Muscle of arm (tissue), 12 donors: ENCODE results near the gene NME4. TPM values are rescaled to one million over a fixed set of nuclear protein-coding genes. Genes with fewer than 3 reads are reported as not detected.
"Not testable (repeated sequence)": the region's sequence is repeated elsewhere in the genome, so short reads cannot be mapped to it uniquely, and the experiment has no call there.

Experiments
- DNase-seq: peaks from one replicate; pipeline ENCODE4 v3.0.0-alpha.2; 2013
- polyA plus RNA-seq, 12 donors: library from polyadenylated mRNA; unstranded; fragments of 120-200 nt; gene quantifications; one replicate each; pipeline ENCODE4 v1.2.1, GENCODE V29; 2013; ENCODE audit not compliant: insufficient read length in 12 of 12

The NME4 gene
- polyA plus RNA-seq, 12 donors, result 50.6 to 158 (median 70.1) TPM; not detected in 1

DNA sequence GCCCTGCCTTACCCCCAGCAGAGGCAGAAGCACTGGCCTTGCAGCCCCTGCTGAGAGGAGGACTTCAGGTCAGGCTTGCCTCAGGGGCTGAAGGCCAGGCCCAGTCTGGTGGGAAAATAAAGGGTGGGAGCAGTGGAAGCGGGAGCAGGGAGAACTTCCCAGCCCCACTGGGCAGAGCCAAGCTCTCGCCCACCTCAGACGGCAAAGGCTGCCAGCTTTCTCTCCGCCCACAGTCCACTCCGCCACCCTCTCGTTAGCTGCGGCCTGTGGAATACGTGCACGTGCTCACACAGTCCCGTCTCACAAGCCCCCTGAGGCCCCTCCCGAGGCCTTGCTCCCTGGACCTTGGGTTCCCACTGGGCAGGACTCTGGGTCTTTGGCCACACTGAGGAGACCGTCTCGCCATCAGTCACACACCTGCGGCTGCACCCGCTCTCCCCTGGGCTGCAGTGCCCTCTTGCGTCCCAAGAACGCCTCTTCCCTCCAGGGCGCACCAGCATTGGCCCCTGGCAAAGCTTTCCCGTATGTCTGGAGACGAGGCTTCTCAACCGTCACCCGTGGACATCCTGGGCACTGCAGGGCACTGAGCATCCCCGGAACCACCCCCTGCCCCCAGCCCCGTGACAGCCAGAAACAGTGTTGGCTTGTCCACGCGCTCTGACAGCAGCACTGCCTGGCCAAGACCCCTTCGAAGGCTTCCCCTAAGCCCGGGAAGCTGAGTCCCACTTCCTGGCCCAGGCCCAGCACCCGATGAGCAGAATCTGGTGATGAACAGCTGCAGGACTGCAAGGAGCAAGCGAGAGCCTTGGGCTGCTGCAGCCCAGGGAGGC is 34.9 kb upstream of the NME4 start:
- no peak for DNase-seq

GRCh38 chr16:362702-362999 is 34.3 kb upstream of the NME4 start:
- DNase-seq, result not testable (repeated sequence)

DNA sequence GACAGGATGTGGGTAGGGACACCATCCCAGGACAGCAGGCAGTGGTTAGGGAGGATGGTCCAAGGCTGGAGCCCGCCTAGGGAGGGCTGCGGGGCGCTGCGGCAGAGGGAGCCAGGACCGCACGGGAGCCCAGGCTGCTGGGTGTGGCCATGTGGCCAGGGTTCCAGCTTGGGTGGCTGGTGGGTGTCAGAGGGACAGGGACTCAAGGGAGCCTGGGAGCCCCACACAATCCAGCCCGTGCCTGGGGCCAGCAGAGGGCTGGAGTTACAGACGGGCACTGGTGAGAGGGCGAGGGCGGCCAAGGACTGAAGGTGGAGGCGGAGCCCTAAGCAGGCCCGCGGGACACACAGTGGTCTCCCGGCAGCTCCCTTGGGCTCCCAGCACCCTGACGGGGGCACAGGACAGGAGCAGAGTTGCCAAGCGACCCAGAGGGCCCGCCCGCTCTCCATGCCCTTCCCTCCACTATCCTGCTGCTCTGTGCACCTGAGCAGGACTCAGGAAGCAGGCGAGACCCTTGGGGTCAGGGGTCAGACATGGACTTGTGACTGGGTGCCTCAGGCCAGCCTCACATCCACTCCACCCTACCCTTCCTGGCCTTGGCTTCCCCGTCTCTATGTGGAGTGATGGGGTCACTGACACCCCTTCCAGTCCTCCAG is 33.8 kb upstream of the NME4 start:
- DNase-seq, result no peak

GRCh38 chr16:363766-364490 is 33.1 kb upstream of the NME4 start:
- no peak for DNase-seq

GRCh38 chr16:364595-365491 is 32.2 kb upstream of the NME4 start:
- no peak for DNase-seq

- no peak for DNase-seq
Observed at GRCh38 chr16:366476-366875, 30.5 kb upstream of the NME4 start.

DNA sequence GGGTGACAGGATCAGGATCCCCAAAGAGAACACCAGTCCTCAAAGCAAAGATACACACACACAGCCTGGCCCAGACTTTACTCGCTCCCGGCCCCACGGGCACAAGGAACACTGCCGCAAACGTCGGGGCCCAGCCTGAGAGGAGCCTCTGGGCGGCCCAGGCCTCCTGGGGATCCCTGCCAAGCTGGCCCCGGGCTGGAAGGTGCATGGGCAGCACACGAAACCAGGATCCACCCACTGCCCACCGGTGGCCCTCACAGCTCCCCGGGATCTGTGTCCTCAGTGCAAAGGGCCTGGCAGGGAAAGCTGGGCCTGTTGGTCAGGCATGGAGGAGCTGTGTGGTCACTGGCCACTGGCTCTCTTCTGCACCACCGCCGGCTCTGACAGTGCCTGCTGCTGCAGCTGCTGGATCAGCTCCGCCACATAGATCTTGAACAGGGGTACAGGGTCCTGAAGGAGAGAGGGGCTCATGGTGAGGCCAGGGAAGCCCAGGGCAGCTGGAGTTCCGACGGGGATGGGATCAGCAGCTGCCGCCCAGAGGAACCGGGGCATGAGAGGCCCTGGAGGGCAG is 29.6 kb upstream of the NME4 start:
- no peak for DNase-seq

GRCh38 chr16:368388-369158 is 28.4 kb upstream of the NME4 start:
- no peak for DNase-seq

GRCh38 chr16:369275-369865 is 27.6 kb upstream of the NME4 start:
- no peak for DNase-seq

DNA sequence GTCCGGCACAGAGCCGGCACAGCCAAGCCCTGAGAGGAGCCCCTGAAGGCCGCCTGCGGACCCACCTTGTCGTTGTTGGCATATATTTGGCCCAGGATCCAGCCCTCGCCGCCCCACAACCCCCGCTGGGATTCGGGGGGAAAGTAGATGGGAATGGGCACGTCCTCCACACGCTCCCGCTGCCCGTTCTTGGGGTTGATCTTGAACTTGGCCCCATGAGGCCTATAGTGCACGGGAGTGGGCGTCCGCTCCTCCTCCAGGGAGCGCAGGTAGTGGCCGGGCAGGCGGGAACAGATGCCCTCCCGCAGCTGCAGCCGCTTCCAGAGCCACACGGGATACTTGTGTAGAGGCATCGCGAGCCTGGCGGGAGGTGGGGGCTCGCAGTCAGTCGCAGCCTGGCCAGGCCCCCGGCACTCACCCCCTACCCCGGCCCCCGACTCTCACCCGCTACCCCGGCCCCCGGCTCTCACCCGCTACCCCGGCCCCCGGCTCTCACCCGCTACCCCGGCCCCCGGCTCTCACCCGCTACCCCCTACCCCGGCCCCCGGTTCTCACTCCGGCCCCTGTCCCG is 27.0 kb upstream of the NME4 start:
- no peak for DNase-seq

DNA sequence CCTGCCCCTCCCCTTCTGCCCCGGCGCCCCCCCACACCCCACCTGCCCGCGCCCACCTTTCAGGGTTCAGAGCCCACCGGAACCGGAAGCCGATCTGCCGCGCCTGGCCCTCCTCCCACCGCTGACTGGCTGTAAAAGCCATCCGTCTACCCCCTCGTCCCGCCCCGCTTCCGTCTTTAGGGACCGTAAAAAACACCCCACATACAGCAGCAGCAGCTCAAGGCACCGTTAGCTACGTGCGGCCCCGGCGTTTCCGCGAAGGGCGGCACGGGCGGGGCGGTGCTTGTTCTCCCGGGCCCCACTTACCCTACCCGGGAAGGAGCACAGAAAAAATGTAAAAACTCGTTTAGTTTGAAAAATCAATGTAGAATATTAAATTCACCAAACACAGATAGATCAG is 26.6 kb upstream of the NME4 start, which contains the start of gene MRPL28:
MRPL28 (minus strand) TSS at position 96 of the 400 bp plus-strand sequence. CDS start 320 bp downstream, outside the sequence.
- peak; percentile 96 for DNase-seq

DNA sequence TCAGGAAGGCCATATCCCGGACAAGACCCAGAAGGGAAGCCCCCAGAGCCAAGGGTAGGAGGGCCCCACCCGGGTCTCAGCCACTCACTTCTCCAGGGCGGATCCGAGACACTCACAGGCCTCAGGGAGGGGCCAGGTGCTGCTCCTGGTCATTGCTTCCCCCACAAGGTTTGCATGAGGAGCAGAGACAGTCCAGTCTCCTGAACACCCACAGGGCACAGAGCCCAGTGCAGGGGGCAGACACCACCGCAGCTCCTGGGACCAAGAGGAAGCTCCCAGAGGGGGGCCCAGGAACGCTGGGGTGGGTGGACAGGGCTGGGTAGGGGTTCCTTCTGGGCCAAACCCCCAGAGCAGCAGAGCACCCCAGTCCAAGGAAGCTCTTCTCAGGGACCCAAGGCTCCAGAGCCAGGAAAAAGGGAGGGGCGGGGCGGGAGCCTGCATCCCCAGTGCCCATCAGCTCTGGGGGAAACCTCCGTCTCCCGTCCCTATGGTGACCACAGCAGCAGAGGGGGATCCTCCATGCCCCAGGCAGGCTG is 26.0 kb upstream of the NME4 start:
- no peak for DNase-seq

DNA sequence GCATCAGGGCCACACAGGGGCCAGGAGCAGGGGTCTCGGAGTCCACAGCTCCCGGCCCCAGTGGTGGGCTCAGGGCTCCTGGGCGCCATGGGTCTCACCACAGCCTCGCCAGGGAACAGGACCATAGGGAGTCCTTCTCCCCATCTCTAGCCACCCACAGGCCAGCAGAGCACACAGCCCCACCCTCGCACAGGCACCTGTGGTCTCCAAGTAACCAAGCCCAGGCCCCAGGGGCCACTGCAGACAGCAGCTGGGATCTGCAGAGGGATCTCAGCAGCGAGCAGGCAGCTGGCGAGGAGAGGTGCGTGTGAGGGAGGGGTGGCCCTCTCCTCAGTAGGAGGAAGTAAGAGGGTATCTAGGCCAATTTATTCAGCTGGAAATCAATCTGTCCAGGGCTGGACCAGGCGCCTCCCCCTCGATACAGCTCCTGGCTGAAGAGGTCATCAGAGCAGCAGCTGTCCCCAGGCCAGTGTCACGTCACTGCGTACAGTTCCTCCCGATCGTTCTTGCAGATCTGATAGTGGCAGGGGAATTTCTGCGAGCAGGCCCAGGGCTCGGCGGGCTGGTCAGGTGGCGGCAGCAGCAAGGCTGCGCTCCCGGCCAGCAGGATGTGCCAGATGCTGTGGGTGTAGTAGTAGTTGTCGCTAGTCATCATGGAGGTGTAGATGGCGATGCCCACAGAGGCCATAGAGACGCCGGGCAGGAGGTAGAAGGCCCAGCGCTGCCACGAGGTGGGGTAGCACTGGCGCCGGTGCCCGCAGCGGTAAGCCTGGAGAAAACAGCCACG is 25.3 kb upstream of the NME4 start:
- DNase-seq, result no peak

DNA sequence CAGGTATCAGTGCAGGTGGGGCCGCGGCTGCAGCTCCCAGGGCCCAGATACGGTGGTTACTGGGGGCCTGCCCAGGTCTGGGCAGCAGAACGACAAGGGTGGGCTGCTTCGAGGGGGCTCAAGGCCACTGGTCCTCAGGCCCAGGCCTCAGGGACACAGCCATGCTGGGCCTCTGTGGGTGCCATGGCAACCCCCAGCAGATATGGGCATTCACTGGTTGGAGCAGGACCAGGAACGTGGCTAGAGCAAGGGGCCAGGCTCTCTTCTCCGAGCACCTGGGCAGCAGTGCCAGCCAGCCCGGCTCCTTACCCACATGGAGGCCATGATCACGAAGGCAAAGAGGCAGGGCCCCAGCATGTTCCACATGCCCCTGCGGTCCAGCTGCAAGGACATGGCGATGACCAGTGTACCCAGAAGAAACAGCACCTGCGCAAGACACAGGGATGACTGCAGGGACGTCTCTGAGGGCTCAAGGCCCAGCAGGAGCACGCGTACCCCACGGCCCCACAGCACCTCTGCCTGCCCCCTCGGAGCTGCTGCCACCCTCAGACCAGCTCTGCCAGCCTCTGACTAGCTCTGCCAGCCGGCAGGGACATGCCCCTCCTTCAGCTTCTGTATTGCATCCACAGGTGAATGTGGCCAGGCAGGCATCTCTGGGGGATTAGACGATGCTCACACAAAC is 24.6 kb upstream of the NME4 start:
- no peak for DNase-seq

GRCh38 chr16:373020-373598 is 23.9 kb upstream of the NME4 start:
- no peak for DNase-seq

GRCh38 chr16:373848-374615 is 23.0 kb upstream of the NME4 start:
- no peak for DNase-seq

DNA sequence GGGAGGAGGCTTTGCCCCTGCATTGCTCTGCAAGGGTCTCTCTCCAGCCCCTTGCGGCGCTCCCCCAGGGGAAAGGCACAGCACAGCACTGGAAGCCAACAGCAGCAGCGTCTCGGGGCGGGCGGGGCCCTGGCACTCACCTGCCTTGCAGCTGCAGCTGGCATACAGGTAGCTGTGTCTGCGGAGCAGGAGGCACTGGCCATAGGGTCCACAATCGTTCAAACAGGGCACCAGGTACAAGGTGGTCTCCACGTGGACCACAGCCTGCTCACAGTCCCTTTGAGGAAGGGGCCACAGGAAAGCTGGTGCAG is 22.4 kb upstream of the NME4 start:
- DNase-seq, result no peak
